Duodenal mucosa (tissue), 2 donors: Measurements from ENCODE around the gene PPM1D.

Experiments
- H3K27ac ChIP-seq: one replicate; pipeline ENCODE4 v1.7.0; 2013; ENCODE audit warnings: low read depth, low read length
- H3K27me3 ChIP-seq, 2 donors: one replicate each; pipeline ENCODE4 v1.7.0; 2013; ENCODE audit warnings: low read length in 2 of 2, control low read depth in 1 of 2; ENCODE audit not compliant: insufficient read depth in 2 of 2, control insufficient read depth in 1 of 2
- H3K36me3 ChIP-seq, 2 donors: one replicate each; pipeline ENCODE4 v1.7.0; 2013; ENCODE audit warnings: low read length in 2 of 2, control low read depth in 1 of 2; ENCODE audit not compliant: insufficient read depth in 2 of 2, control insufficient read depth in 1 of 2
- H3K4me1 ChIP-seq, 2 donors: one replicate each; pipeline ENCODE4 v1.7.0; 2013; ENCODE audit warnings: low read length in 2 of 2, control low read depth in 1 of 2; ENCODE audit not compliant: insufficient read depth in 2 of 2, control insufficient read depth in 1 of 2
- H3K4me3 ChIP-seq, 2 donors: one replicate each; pipeline ENCODE4 v1.7.0; 2013; ENCODE audit warnings: low read length in 2 of 2, low read depth in 1 of 2
- H3K9ac ChIP-seq, 2 donors: one replicate each; pipeline ENCODE4 v1.7.0; 2013; ENCODE audit warnings: low read length in 2 of 2, low read depth in 1 of 2
- H3K9me3 ChIP-seq, 2 donors: one replicate each; pipeline ENCODE4 v1.7.0; 2013; ENCODE audit warnings: low read length in 2 of 2, control low read depth in 1 of 2; ENCODE audit not compliant: control insufficient read depth in 1 of 2

Gene PPM1D

GRCh38 chr17:60639019-60639330 is 39.0 kb downstream of the PPM1D start:
- Histone ChIP-seq H3K4me3 (no peak overlapping the region), H3K4me1 (no peaks in the 10 kb centered on the region), H3K9ac (no peak overlapping the region), H3K9me3 (no peaks in the 10 kb centered on the region), H3K27me3 (no peaks in the 10 kb centered on the region), H3K36me3 (peaks cover 8 to 24% of the 10 kb centered on the region in 2 donors), H3K27ac (no peak overlapping the region)

DNA sequence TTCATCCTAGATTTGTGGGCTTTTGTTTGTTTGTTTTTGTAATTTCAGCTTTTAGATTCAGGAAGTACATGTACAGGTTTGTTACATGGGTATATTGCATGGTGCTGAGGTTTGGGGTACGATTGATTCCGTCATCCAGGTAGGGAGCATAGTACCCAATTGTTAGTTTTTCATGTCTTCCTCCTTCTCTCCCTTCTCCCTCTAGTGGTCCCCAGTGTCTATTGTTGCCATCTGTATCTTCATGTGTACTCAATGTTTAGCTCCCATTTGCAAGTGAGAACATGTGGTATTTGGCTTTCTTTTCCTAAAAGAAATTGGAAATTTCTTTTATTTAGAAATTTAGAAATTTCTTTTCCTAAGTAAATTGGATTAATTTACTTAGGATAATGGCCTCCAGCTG is 40.5 kb downstream of the PPM1D start:
- Histone ChIP-seq H3K4me3 (no peak overlapping the region), H3K36me3 (peaks cover 5 to 13% of the 10 kb centered on the region in 2 donors), H3K27me3 (no peaks in the 10 kb centered on the region), H3K9ac (no peak overlapping the region), H3K4me1 (no peaks in the 10 kb centered on the region), H3K27ac (no peak overlapping the region), H3K9me3 (no peaks in the 10 kb centered on the region)

- Histone ChIP-seq H3K27ac (no peak overlapping the region), H3K27me3 (no peaks in the 10 kb centered on the region), H3K36me3 (peaks cover 4 to 10% of the 10 kb centered on the region in 2 donors), H3K9ac (no peak overlapping the region), H3K4me1 (no peaks in the 10 kb centered on the region), H3K9me3 (no peaks in the 10 kb centered on the region), H3K4me3 (no peak overlapping the region)
Observed at GRCh38 chr17:60641126-60641525, 41.1 kb downstream of the PPM1D start.

- H3K27ac ChIP-seq, result no peak overlapping the region
Observed at GRCh38 chr17:60641810-60642220, 41.8 kb downstream of the PPM1D start.

DNA sequence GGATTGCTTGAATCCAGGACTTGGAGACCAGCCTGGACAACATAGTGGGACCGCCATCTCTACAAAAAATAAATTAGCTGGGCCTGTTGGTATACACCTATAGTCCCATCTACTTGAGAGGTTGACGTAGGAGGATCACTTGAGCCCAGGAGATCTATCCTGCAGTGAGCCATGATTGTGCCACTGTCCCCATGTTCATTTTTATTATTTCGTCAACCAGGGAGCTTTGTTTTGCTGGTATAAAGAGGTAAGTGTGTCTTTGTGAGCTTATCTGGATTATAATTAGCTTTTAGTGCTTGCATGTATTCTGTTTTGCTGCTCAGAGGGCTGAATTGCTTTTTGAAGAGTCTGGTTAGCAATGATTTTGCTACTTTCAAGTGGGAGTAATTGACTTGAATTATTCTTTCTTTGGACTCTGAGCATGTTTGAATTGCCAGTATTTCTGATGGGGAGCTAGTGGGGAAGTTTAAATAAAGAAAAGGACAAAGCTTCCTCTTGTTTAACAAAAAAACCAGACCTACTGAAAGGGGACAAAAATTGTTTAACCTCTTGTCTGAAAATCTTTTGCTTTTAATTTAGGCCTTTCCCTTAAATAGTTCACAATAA is 46.0 kb downstream of the PPM1D start:
- Histone ChIP-seq H3K4me1 (no peaks in the 10 kb centered on the region), H3K27me3 (no peaks in the 10 kb centered on the region), H3K9me3 (no peaks in the 10 kb centered on the region), H3K4me3 (no peak overlapping the region), H3K36me3 (peaks cover 3 to 19% of the 10 kb centered on the region in 2 donors), H3K9ac (no peak overlapping the region), H3K27ac (no peak overlapping the region)

More at GRCh38 chr17:60641810-60642220, 41.8 kb downstream of the PPM1D start:
- Histone ChIP-seq H3K4me3 (no peak overlapping the region), H3K27me3 (no peaks in the 10 kb centered on the region), H3K36me3 (peaks cover 4 to 10% of the 10 kb centered on the region in 2 donors), H3K9ac (no peak overlapping the region), H3K9me3 (no peaks in the 10 kb centered on the region), H3K4me1 (no peaks in the 10 kb centered on the region)

- Histone ChIP-seq H3K9ac (no peak overlapping the region), H3K27me3 (no peaks in the 10 kb centered on the region), H3K9me3 (no peaks in the 10 kb centered on the region), H3K36me3 (peaks cover 3 to 19% of the 10 kb centered on the region in 2 donors), H3K4me3 (no peak overlapping the region), H3K27ac (no peak overlapping the region), H3K4me1 (no peaks in the 10 kb centered on the region)
Observed at GRCh38 chr17:60646701-60647100, 46.7 kb downstream of the PPM1D start.

DNA sequence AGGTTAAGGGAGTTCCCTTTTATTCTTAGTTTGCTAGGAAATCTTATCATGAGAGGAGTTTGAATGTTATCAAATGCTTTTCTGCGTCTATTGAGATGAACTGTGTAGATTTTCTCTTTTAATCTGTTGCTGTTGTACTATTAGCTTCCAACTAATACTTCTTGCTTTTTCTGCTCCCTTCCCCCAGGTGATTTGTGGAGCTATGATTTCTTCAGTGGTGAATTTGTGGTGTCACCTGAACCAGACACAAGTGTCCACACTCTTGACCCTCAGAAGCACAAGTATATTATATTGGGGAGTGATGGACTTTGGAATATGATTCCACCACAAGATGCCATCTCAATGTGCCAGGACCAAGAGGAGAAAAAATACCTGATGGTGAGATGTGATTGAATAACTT is 47.7 kb downstream of the PPM1D start:
- Histone ChIP-seq H3K27me3 (no peaks in the 10 kb centered on the region), H3K36me3 (peaks cover 3 to 19% of the 10 kb centered on the region in 2 donors), H3K4me3 (no peak overlapping the region), H3K27ac (no peak overlapping the region), H3K9ac (no peak overlapping the region), H3K4me1 (no peaks in the 10 kb centered on the region), H3K9me3 (no peaks in the 10 kb centered on the region)

- Histone ChIP-seq H3K36me3 (peaks cover 6 to 23% of the 10 kb centered on the region in 2 donors), H3K27ac (no peak overlapping the region), H3K27me3 (no peaks in the 10 kb centered on the region), H3K9me3 (no peaks in the 10 kb centered on the region), H3K4me3 (no peak overlapping the region), H3K4me1 (no peaks in the 10 kb centered on the region), H3K9ac (no peak overlapping the region)
Observed at GRCh38 chr17:60652454-60653247, 52.7 kb downstream of the PPM1D start.

- no peak overlapping the region for H3K9ac ChIP-seq
- H3K27ac ChIP-seq, result no peak overlapping the region
- H3K4me1 ChIP-seq, result no peaks in the 10 kb centered on the region
- no peaks in the 10 kb centered on the region for H3K9me3 ChIP-seq
- H3K4me3 ChIP-seq, result no peak overlapping the region
- peaks cover 3 to 22% of the 10 kb centered on the region in 2 donors for H3K36me3 ChIP-seq
- H3K27me3 ChIP-seq, result no peaks in the 10 kb centered on the region
Observed at GRCh38 chr17:60653569-60653968, 53.6 kb downstream of the PPM1D start.

DNA sequence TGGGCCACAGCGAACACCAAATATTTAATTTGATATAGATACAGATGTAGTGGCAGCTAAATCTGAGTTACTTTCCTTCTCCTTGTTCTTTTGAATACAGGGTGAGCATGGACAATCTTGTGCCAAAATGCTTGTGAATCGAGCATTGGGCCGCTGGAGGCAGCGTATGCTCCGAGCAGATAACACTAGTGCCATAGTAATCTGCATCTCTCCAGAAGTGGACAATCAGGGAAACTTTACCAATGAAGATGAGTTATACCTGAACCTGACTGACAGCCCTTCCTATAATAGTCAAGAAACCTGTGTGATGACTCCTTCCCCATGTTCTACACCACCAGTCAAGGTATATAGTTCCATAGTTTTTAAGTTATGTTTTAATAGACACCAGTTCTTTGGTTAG is 56.5 kb downstream of the PPM1D start:
- Histone ChIP-seq H3K4me1 (no peaks in the 10 kb centered on the region), H3K27me3 (no peaks in the 10 kb centered on the region), H3K9ac (no peak overlapping the region), H3K9me3 (no peaks in the 10 kb centered on the region), H3K36me3 (peaks cover 3 to 11% of the 10 kb centered on the region in 2 donors), H3K4me3 (no peak overlapping the region), H3K27ac (no peak overlapping the region)
